ENCODE data around the gene ANKH.

DNA sequence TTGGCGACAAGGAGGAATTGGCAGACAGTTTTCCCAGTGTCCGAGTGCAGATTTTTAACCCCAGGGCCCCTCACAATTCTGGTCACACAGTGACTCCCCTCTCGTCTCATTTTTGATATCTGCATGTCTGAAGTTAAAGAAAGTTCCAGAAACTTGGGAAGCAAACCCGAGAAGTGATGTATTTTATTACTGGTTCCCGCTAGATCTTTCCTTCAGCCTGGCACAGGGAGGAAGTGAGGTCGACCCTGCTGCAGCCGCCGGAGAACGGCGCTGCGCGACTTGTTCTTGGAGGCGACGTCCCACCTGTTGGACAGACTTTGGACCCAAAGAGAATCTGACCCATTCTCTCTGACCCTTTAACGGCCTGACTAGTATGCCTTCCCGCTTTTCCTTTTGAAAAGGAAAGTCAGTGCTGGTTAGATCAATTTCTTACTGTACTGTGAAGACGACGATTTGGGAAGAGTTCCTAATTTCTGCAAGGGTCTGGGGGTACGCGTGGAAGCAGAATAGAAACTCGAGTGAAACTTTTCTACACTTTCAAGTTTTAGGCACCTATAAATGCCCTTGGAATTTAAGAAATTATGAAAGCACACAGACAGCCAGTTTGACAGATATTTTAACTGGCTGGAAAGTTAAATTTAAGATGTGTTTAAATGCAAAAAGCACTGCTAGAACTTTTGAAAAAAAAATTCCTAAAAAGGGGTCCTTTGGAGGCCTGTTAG lies 206.3 kb downstream of the ANKH start:
- TF ChIP-seq POLR2A (IDR thresholded peaks at IDR 0.05) (no peak), CTCF (IDR thresholded peaks at IDR 0.05) (no peak), POLR2AphosphoS5 (IDR thresholded peaks at IDR 0.05) (no peak), EP300 (IDR thresholded peaks at IDR 0.05) (no peak)
